K562 treated with DMSO at 1 percent for 4 hours (cell line): ENCODE measurements around the gene SUCLG1. TPM values are rescaled to one million over a fixed set of nuclear protein-coding genes. Genes with fewer than 3 reads are reported as not detected.

Experiments
- total RNA-seq: library from RNA; unstranded; fragments of 300-600 nt; gene quantifications from 2 replicates; pipeline ENCODE4 v1.2.3, GENCODE V29; 2022; ENCODE audit not compliant: insufficient read depth

SUCLG1 gene
- 73.8 and 80.9 TPM in 2 replicates for total RNA-seq

GRCh38 chr2:84459018-84459943, at the start of gene SUCLG1:
Gene SUCLG1, minus strand, starts transcription at chr2:84459280. Its CDS starts 11 bp downstream, at chr2:84459269.

Other genes starting within 250 kb of the SUCLG1 start
- gene DNAH6, start 57.2 kb upstream of the SUCLG1 start, total RNA-seq, result not detected in 2 replicates